ENCODE measurements around the gene TMEM101.

- no peak for TF ChIP-seq ISL1 (CRISPR knock-in tag; IDR thresholded peaks at IDR 0.05)
- TF ChIP-seq ESRRG (CRISPR knock-in tag; IDR thresholded peaks at IDR 0.05), result no peak
- TF ChIP-seq OSR1 (CRISPR knock-in tag; IDR thresholded peaks at IDR 0.05), result no peak
- TF ChIP-seq SNAI2 (CRISPR knock-in tag; IDR thresholded peaks at IDR 0.05), result no peak
- no peak for TF ChIP-seq ZNF565 (CRISPR knock-in tag; conservative IDR thresholded peaks at IDR 0.05; ENCODE audit: low read depth)
- TF ChIP-seq ZNF8 (CRISPR knock-in tag; IDR thresholded peaks at IDR 0.05), result no peak
- TF ChIP-seq TCF4 (CRISPR knock-in tag; IDR thresholded peaks at IDR 0.05; ENCODE audit: borderline replicate concordance), result no peak
Observed at GRCh38 chr17:44063704-44064639, 49.2 kb upstream of the TMEM101 start.
